Measurements from ENCODE around the gene EIF4G3. TPM values are rescaled to one million over a fixed set of nuclear protein-coding genes. Genes with fewer than 3 reads are reported as not detected.
A peak's percentile ranks its signal among the peaks of the same experiment; 100 is the strongest.

EIF4G3 gene
- total RNA-seq, 1 experiment from 2014 or later, result 55.4 TPM

GRCh38 chr1:20903437-20903836, 273.3 kb downstream of the EIF4G3 start:
- no peak for TF ChIP-seq CTCF (IDR thresholded peaks at IDR 0.05; ENCODE audit: insufficient read depth in 1 of 2, low read depth in 1 of 2, low read length in 1 of 2, severe bottlenecking in 1 of 2, unreplicated experiment in 1 of 2)
- intact Hi-C loops (cut with micrococcal nuclease; ENCODE audit: unreplicated experiment), result no loop called here
- no peaks in the 10 kb centered on the region for H3K36me3 ChIP-seq (ENCODE audit: control insufficient read depth, insufficient read depth, low read length)
- DNase-seq, result no peak
- no peaks in the 10 kb centered on the region for H3K27me3 Mint-ChIP-seq (ENCODE audit: insufficient read depth, unreplicated experiment)
- H3K4me1 ChIP-seq, result no peaks in the 10 kb centered on the region
- BruUV-seq (replicated peaks), result no TSS peak
- peaks cover 14% of the 10 kb centered on the region for H3K4me1 Mint-ChIP-seq (ENCODE audit: low read depth, unreplicated experiment)
- H3K9me3 ChIP-seq, result no peaks in the 10 kb centered on the region
- H3K27me3 ChIP-seq (replicated peaks; ENCODE audit: control insufficient read depth, insufficient read depth, low read length), result no peaks in the 10 kb centered on the region
- H3K27ac Mint-ChIP-seq (ENCODE audit: unreplicated experiment), result no peak overlapping the region
- H3K4me3 ChIP-seq (ENCODE audit: low read depth, low read length), result no peak overlapping the region
- POLR2A ChIA-PET, result no interaction called here
- CTCF ChIA-PET, result no interaction called here
- H3K4me3 Mint-ChIP-seq (ENCODE audit: unreplicated experiment), result no peak overlapping the region
- H3K9me3 Mint-ChIP-seq (ENCODE audit: unreplicated experiment), result no peaks in the 10 kb centered on the region
- peaks cover 17% of the 10 kb centered on the region for H3K36me3 Mint-ChIP-seq (ENCODE audit: insufficient read depth, unreplicated experiment)

- H3K4me3 Mint-ChIP-seq (ENCODE audit: unreplicated experiment), result no peak overlapping the region
- peaks cover 11% of the 10 kb centered on the region for H3K36me3 Mint-ChIP-seq (ENCODE audit: insufficient read depth, unreplicated experiment)
- H3K9me3 Mint-ChIP-seq (ENCODE audit: unreplicated experiment), result no peaks in the 10 kb centered on the region
- H3K27me3 Mint-ChIP-seq (ENCODE audit: insufficient read depth, unreplicated experiment), result no peaks in the 10 kb centered on the region
- H3K9me3 ChIP-seq, result no peaks in the 10 kb centered on the region
- no peak for DNase-seq
- H3K36me3 ChIP-seq (ENCODE audit: control insufficient read depth, insufficient read depth, low read length), result no peaks in the 10 kb centered on the region
- peak overlapping the region; percentile 71 for H3K27ac Mint-ChIP-seq (ENCODE audit: unreplicated experiment)
- H3K4me3 ChIP-seq (ENCODE audit: low read depth, low read length), result no peak overlapping the region
- ChIA-PET POLR2A (no interaction called here), CTCF (no interaction called here)
- intact Hi-C loops (cut with micrococcal nuclease; ENCODE audit: unreplicated experiment), result no loop called here
- H3K27me3 ChIP-seq (replicated peaks; ENCODE audit: control insufficient read depth, insufficient read depth, low read length), result no peaks in the 10 kb centered on the region
- peaks cover 7% of the 10 kb centered on the region for H3K4me1 Mint-ChIP-seq (ENCODE audit: low read depth, unreplicated experiment)
- peaks cover 23% of the 10 kb centered on the region for H3K4me1 ChIP-seq
- no TSS peak for BruUV-seq (replicated peaks)
- TF ChIP-seq CTCF (IDR thresholded peaks at IDR 0.05; ENCODE audit: insufficient read depth in 1 of 2, low read depth in 1 of 2, low read length in 1 of 2, severe bottlenecking in 1 of 2, unreplicated experiment in 1 of 2), result no peak
These were observed 276.6 kb downstream of the EIF4G3 start for GRCh38 chr1:20900056-20900455.

GRCh38 chr1:20899154-20899972, 277.3 kb downstream of the EIF4G3 start:
- Histone ChIP-seq H3K27me3 (replicated peaks; ENCODE audit: control insufficient read depth, insufficient read depth, low read length) (no peaks in the 10 kb centered on the region), H3K4me1 (peaks cover 30% of the 10 kb centered on the region), H3K4me3 (ENCODE audit: low read depth, low read length) (no peak overlapping the region), H3K36me3 (ENCODE audit: control insufficient read depth, insufficient read depth, low read length) (no peaks in the 10 kb centered on the region), H3K9me3 (no peaks in the 10 kb centered on the region)
- BruUV-seq (replicated peaks), result no TSS peak
- no peak for DNase-seq
- ChIA-PET POLR2A (no interaction called here), CTCF (no interaction called here)
- TF ChIP-seq CTCF (IDR thresholded peaks at IDR 0.05; ENCODE audit: insufficient read depth in 1 of 2, low read depth in 1 of 2, low read length in 1 of 2, severe bottlenecking in 1 of 2, unreplicated experiment in 1 of 2), result no peak
- Mint-ChIP-seq H3K27me3 (ENCODE audit: insufficient read depth, unreplicated experiment) (no peaks in the 10 kb centered on the region), H3K27ac (ENCODE audit: unreplicated experiment) (peak overlapping the region; percentile 71), H3K36me3 (ENCODE audit: insufficient read depth, unreplicated experiment) (peaks cover 7% of the 10 kb centered on the region), H3K9me3 (ENCODE audit: unreplicated experiment) (no peaks in the 10 kb centered on the region), H3K4me3 (ENCODE audit: unreplicated experiment) (no peak overlapping the region), H3K4me1 (ENCODE audit: low read depth, unreplicated experiment) (peaks cover 7% of the 10 kb centered on the region)
- intact Hi-C loops (cut with micrococcal nuclease; ENCODE audit: unreplicated experiment), result loop anchor here (5.0 kb wide), 1 partner anchor 52 kb away; no protein-coding TSS in a partner anchor
